ENCODE results near the gene ZBTB21.

DNA sequence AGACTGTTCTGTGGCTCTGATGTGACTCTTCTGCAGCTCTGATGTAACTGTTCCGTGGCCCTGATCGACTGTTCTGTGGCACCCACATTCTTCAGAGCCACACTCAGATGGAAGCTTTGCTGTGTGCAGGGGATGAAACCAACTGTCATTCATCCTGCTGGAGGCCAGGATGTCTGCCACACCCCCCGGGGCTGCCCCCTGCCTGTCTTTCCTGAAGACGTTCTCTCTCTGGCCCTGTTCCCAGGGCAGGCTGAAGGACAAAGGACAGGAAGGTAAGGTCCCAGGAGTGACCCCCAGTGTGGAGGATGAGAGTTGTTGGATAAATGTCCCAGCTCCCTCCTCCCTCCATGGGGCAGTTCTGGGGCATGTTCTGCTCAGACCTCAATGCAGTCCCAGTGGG is 31.6 kb upstream of the ZBTB21 start:
- TF ChIP-seq, protein P1, sequence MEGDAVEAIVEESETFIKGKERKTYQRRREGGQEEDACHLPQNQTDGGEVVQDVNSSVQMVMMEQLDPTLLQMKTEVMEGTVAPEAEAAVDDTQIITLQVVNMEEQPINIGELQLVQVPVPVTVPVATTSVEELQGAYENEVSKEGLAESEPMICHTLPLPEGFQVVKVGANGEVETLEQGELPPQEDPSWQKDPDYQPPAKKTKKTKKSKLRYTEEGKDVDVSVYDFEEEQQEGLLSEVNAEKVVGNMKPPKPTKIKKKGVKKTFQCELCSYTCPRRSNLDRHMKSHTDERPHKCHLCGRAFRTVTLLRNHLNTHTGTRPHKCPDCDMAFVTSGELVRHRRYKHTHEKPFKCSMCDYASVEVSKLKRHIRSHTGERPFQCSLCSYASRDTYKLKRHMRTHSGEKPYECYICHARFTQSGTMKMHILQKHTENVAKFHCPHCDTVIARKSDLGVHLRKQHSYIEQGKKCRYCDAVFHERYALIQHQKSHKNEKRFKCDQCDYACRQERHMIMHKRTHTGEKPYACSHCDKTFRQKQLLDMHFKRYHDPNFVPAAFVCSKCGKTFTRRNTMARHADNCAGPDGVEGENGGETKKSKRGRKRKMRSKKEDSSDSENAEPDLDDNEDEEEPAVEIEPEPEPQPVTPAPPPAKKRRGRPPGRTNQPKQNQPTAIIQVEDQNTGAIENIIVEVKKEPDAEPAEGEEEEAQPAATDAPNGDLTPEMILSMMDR (conservative IDR thresholded peaks at IDR 0.05 in 1 of 2, IDR thresholded peaks at IDR 0.05 in 1 of 2; ENCODE audit: low read depth in 1 of 2, low read length in 2 of 2), result no peak
- TF ChIP-seq EZH2 (IDR thresholded peaks at IDR 0.05; ENCODE audit: low read length, missing control alignments), result no peak
